GM23338 (cell line): ENCODE data around the gene KIRREL3. TPM values are rescaled to one million over a fixed set of nuclear protein-coding genes. Genes with fewer than 3 reads are reported as not detected.

Experiments
- EZH2 ChIP-seq: fragments of 200-600 bp; sonication (generic); IDR thresholded peaks from one replicate; pipeline ENCODE4 v1.8.0; 2017; ENCODE audit warnings: antibody characterized with exemption, mild to moderate bottlenecking, low read depth; ENCODE audit not compliant: unreplicated experiment
- ZNF114 ChIP-seq: fragments of 250-450 bp; sonication (Bioruptor Pico); IDR thresholded peaks from 2 replicates; pipeline ENCODE4 v1.5.0; 2020; ENCODE audit warnings: mild to moderate bottlenecking, moderate library complexity
- polyA plus RNA-seq: library from polyadenylated mRNA; unstranded; fragments of >200 nt; fragmentation: Nextera tagmentation; extraction: Ambion mirVana; gene quantifications from 2 replicates; pipeline ENCODE4 v1.2.1, GENCODE V29; 2016
- total RNA-seq: library from RNA; depleted of rRNA; stranded (reverse); fragments of >200 nt; shearing (Covaris generic); gene quantifications from 2 replicates; pipeline ENCODE4 v1.2.3, GENCODE V29; 2014
- TF ChIP-seq, protein P1 (sequence below): fragments of 250-450 bp; sonication (Bioruptor Pico); IDR thresholded peaks from 2 replicates; pipeline ENCODE4 v1.5.0; 2020; ENCODE audit warnings: mild to moderate bottlenecking, moderate library complexity
- TF ChIP-seq, protein P2 (sequence below), 2 experiments: fragments of 200-600 bp in 1 of 2; sonication (generic) in 1 of 2; conservative IDR thresholded peaks; 2 replicates each; pipeline versions ENCODE4 v1.5.1 to v1.6.1; 2016 to 2017; ENCODE audit warnings: antibody characterized with exemption in 2 of 2, low read depth in 2 of 2, mild to moderate bottlenecking in 2 of 2, moderate library complexity in 1 of 2

Gene KIRREL3
- total and polyA plus RNA-seq, 2 experiments from 2014 or later: 0.13 to 1.5 TPM

- TF ChIP-seq, protein P1, sequence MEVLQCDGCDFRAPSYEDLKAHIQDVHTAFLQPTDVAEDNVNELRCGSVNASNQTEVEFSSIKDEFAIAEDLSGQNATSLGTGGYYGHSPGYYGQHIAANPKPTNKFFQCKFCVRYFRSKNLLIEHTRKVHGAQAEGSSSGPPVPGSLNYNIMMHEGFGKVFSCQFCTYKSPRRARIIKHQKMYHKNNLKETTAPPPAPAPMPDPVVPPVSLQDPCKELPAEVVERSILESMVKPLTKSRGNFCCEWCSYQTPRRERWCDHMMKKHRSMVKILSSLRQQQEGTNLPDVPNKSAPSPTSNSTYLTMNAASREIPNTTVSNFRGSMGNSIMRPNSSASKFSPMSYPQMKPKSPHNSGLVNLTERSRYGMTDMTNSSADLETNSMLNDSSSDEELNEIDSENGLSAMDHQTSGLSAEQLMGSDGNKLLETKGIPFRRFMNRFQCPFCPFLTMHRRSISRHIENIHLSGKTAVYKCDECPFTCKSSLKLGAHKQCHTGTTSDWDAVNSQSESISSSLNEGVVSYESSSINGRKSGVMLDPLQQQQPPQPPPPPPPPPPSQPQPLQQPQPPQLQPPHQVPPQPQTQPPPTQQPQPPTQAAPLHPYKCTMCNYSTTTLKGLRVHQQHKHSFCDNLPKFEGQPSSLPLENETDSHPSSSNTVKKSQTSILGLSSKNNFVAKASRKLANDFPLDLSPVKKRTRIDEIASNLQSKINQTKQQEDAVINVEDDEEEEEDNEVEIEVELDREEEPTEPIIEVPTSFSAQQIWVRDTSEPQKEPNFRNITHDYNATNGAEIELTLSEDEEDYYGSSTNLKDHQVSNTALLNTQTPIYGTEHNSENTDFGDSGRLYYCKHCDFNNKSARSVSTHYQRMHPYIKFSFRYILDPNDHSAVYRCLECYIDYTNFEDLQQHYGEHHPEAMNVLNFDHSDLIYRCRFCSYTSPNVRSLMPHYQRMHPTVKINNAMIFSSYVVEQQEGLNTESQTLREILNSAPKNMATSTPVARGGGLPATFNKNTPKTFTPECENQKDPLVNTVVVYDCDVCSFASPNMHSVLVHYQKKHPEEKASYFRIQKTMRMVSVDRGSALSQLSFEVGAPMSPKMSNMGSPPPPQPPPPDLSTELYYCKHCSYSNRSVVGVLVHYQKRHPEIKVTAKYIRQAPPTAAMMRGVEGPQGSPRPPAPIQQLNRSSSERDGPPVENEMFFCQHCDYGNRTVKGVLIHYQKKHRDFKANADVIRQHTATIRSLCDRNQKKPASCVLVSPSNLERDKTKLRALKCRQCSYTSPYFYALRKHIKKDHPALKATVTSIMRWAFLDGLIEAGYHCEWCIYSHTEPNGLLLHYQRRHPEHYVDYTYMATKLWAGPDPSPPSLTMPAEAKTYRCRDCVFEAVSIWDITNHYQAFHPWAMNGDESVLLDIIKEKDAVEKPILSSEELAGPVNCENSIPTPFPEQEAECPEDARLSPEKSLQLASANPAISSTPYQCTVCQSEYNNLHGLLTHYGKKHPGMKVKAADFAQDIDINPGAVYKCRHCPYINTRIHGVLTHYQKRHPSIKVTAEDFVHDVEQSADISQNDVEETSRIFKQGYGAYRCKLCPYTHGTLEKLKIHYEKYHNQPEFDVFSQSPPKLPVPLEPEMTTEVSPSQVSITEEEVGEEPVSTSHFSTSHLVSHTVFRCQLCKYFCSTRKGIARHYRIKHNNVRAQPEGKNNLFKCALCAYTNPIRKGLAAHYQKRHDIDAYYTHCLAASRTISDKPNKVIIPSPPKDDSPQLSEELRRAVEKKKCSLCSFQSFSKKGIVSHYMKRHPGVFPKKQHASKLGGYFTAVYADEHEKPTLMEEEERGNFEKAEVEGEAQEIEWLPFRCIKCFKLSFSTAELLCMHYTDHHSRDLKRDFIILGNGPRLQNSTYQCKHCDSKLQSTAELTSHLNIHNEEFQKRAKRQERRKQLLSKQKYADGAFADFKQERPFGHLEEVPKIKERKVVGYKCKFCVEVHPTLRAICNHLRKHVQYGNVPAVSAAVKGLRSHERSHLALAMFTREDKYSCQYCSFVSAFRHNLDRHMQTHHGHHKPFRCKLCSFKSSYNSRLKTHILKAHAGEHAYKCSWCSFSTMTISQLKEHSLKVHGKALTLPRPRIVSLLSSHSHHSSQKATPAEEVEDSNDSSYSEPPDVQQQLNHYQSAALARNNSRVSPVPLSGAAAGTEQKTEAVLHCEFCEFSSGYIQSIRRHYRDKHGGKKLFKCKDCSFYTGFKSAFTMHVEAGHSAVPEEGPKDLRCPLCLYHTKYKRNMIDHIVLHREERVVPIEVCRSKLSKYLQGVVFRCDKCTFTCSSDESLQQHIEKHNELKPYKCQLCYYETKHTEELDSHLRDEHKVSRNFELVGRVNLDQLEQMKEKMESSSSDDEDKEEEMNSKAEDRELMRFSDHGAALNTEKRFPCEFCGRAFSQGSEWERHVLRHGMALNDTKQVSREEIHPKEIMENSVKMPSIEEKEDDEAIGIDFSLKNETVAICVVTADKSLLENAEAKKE (CRISPR knock-in tag): no peak
- TF ChIP-seq, protein P2, sequence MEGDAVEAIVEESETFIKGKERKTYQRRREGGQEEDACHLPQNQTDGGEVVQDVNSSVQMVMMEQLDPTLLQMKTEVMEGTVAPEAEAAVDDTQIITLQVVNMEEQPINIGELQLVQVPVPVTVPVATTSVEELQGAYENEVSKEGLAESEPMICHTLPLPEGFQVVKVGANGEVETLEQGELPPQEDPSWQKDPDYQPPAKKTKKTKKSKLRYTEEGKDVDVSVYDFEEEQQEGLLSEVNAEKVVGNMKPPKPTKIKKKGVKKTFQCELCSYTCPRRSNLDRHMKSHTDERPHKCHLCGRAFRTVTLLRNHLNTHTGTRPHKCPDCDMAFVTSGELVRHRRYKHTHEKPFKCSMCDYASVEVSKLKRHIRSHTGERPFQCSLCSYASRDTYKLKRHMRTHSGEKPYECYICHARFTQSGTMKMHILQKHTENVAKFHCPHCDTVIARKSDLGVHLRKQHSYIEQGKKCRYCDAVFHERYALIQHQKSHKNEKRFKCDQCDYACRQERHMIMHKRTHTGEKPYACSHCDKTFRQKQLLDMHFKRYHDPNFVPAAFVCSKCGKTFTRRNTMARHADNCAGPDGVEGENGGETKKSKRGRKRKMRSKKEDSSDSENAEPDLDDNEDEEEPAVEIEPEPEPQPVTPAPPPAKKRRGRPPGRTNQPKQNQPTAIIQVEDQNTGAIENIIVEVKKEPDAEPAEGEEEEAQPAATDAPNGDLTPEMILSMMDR (conservative IDR thresholded peaks at IDR 0.05; ENCODE audit: low read depth in 2 of 2): no peak
- TF ChIP-seq ZNF114 (CRISPR knock-in tag) (no peak), EZH2 (no peak)
These were observed 569.8 kb downstream of the KIRREL3 start (continued) for GRCh38 chr11:126430581-126431335.
